T-helper 22 cell (primary cell): ENCODE measurements around the gene TVP23A.
"Not testable (repeated sequence)": the region's sequence is repeated elsewhere in the genome, so short reads cannot be mapped to it uniquely, and the experiment has no call there.

Experiments
- DNase-seq: peaks from one replicate; pipeline ENCODE4 v3.0.0-alpha.2; 2020; ENCODE audit warnings: low read depth

Gene TVP23A

GRCh38 chr16:10835281-10835931, 16.8 kb upstream of the TVP23A start:
- DNase-seq = no peak

DNA sequence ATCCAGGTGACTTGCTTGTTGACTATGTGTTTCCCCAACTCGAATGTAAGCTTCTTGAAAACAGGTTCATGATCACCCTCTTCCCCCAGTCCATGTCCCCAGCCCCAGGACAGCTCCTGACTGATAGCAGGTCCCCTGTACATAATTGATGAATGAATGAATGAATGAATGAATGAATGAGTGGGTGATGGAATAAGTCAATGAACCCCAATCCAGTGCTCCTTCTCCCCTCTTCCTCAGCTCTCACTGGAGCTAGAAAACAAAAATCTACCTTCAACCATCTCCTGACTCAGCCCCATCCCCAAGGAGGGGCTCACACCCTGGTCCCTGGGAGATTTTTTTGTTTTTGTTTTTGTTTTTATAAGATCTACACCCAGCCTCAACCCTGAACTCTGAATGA, 16.2 kb upstream of the TVP23A start:
- no peak for DNase-seq

DNA sequence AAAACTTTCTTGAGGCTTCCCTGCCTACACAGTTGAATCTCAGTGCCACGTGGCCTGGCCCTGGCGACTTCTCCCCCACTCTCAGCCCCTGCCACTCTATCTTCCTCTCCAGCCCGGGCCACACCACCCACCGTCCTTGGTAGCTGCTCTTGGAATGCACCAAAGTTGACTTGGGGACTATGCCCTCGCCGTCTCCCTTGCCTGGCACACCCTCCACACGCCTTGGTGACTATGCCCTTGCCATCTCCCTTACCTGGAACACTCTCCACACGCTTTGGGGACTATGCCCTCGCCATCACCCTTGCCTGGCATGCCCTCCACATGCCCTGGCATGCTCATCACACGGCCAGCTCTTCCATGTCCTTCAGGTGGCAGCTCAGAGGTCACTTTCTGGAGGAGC, 15.5 kb upstream of the TVP23A start:
- no peak for DNase-seq

- no peak for DNase-seq
These were observed 14.7 kb upstream of the TVP23A start for GRCh38 chr16:10833271-10833670.

DNA sequence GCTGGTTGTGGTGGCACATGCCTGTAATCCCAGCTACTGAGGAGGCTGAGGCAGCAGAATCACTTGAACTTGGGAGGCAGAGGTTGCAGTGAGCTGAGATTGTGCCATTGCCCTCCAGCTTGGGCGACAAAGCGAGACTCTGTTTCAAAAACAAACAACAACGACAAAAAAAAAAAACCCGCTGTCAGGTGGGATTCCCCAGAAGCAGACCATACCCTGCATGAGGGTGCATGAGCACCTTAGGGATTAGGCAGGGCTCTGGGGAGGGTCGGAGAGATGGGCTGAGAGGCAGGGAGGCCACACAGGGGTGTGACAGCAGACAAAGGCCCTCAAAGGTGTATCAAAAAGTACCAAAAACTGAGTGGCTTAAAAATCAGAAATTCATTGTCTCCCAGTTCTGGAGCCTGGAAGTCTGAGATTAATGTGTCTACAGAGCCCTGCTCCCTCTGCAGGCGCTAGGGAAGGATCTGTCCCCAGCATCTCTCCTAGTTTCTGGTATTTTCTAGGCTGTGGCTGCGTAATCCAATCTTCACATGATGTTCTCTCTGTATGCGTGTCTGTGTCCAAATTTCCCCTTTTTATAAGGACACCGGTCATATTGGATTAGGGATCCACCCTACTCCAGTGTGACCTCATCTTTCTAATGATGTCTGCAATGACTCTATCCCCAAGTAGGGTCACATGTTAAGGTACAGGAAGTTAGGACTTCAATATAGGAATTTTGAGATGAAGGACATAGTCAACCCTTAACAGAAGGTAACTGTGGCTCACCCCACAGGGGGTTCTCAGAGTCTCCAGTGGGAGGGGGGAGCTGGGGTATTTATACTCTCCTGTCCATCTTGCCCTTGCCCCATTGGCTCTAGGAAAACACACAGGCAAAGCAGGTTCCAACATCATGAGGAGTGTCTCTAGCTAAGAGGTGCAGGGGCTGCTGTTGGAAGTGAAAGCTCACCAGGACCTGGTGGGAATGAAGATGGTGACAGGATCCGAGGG, 13.6 kb upstream of the TVP23A start:
- no peak for DNase-seq

GRCh38 chr16:10830240-10830639, 11.6 kb upstream of the TVP23A start:
- not testable (repeated sequence) for DNase-seq

GRCh38 chr16:10829390-10830098, 10.9 kb upstream of the TVP23A start:
- not testable (repeated sequence) for DNase-seq

DNA sequence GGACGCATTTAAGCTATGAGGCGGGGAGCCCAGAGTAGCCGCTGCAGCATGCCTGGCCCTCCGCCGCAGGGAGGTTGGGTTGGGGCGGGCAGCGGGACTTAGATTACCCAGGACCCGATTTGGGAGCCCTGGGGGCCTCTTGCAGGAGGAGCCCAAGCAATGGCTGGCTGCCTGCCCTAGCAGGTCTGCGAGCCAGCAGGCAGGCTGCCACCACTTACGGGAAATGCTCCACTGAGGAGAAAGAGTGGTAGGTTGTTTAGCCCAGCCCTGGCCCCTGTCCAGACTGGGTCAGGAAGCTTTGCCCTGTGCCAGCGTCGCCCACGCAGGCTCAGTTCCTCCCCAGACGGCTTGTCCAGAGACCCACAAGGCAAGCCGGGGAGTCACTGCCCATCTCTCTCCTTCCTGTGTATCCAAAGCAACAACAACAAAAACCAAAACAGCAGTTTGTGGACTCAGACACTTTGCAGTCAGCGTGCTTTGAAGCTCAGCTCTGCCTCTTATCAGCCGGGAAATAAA, 10.3 kb upstream of the TVP23A start:
- DNase-seq = no peak

- no peak for DNase-seq
These were observed 9.2 kb upstream of the TVP23A start for GRCh38 chr16:10827691-10828341.

DNA sequence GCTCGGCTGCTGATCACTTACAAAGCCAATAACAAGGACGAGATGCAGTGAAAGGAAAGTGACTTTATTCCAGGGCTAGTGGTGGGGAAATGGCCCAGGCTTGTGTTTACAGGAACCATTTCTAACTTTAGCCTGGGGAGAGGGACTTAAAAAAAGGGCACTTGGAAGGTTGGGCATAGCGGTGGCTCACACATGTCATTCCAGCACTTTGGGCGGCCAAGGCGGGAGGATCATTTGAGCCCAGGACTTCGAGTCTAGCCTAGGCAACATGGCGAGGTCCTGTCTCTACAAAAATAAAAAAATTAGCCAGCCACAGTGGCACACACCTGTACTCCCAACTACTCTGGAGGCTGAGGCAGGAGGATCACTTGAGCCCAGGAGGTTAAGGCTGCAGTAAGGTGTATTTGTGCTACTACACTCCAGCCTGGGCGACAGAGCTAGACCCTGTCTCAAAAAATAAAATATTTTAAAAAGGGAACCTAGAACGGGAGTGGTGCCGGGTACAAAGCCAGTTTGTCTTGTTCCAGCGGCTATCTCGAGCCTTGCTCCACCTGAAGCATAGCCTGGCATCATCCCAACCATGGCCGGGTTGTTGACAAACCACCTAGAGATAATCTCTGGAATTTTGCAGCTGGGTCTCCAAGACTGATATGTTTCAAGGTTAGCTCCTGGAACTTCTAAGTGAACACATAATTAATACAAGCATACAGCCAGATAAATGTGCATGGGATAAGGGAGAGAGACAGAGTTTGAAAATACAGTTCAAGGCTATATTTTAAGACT, 5.7 kb upstream of the TVP23A start:
- DNase-seq = no peak

GRCh38 chr16:10822702-10823101, 4.1 kb upstream of the TVP23A start:
- no peak for DNase-seq

DNA sequence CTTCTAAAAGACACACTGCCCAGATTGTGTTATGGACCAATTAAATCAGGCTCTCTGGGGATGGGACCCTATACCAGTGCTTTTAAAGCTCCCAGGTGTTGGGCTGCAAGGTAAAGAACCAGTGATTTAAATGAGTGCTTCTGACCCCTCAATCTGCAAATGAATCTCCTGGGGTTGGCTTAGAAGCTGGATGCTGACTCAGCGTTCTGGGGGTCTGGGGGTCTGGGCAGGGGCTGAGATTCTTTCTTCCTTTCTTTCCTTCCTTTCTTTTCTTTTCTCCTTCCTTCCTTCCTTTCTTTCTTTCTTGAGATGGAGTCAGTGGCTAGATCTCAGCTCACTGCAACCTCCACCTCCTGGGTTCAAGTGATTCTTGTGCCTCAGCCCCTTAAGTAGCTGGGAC, 2.0 kb upstream of the TVP23A start:
- DNase-seq = no peak

DNA sequence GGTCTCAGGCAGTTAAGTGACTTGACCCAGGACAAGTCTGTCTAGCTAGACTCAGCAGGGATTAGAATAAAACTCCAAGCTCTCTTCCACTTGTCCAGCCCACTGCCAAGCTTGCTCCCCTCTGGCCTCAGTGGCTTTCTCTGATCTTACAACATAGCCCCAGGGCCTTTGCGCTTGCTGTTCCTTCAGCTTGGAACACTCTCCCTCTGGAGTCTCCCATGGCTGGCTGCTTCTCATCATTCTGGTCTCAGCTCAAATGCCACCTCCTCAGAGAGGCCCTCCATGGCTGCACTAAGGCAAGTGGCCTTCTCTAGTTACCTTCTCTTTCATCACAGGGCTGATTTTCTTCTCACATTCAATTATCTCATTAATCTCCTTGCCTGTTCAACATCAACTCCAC, 1.1 kb downstream of the TVP23A start:
- no peak for DNase-seq

DNA sequence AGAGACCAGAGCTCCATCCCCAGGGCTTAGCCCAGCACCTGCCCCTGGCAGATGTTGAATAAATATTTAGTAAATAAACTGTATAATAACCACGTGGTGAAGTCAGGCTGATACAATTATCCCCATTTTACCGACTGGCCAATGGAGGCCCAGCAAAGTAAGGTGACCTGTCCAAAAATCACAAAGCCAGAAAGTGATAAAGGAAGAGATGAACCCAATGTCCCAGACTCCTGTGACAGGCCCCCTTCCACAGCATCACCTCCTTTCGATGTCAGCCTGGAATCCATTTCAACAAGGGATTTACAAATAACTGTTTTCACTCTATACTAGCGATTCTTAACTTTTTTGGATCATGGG, 5.5 kb downstream of the TVP23A start:
- DNase-seq = no peak

- DNase-seq = no peak
These were observed 6.1 kb downstream of the TVP23A start for GRCh38 chr16:10812312-10813098.

DNA sequence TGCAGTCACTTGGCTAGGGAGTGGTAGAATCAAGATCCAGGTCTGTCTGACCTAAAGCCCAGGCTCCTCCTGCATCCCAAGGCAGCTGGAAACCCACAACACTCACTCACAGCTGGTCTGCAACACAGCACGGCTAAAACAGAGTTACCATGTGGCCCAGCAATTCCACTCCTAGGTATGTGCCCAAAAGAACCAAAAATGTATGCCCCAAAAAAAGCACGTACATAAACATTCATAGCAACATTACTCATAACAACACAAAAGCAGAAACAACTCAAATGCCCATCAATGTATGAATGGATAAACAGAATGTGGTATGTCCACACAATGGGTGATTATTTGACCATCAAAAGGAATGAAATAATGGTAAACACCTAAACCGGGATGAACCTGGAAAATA, 8.9 kb downstream of the TVP23A start:
- DNase-seq = no peak

- no peak for DNase-seq
These were observed 9.7 kb downstream of the TVP23A start for GRCh38 chr16:10808850-10809249.

DNA sequence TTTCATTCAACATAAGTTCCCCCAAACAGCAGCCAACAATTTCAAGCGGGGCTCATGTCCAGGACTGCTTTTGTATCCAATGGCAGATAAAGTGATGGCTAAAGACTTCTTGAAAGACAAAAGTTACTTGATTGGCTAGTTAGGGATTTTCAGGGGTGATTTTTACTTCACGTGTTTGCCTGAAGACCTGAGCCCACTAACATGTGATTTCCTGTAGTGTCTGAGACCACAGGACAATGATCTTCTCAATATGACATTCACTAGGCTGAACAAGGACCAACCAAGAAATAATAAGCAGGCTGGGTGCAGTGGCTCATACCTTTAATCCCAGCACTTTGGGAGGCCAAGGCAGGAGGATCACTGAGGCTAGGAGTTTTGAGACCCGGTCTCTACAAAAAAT, 10.4 kb downstream of the TVP23A start:
- DNase-seq = no peak

GRCh38 chr16:10806698-10807097, 11.9 kb downstream of the TVP23A start:
- no peak for DNase-seq

- DNase-seq = no peak
These were observed 13.3 kb downstream of the TVP23A start for GRCh38 chr16:10805334-10805733.
